Kidney (tissue), 14 donors: Measurements from ENCODE around the gene WFIKKN2. TPM values are rescaled to one million over a fixed set of nuclear protein-coding genes. Genes with fewer than 3 reads are reported as not detected.

Source experiments
- DNase-seq, 5 donors: peaks; one replicate each; pipeline ENCODE4 v3.0.0-alpha.2; 2013 to 2020
- FAIRE-seq: peaks from 2 replicates; lab custom pipeline; 2012; peaks lifted over from hg19 to GRCh38; lab: Jason Lieb, UNC
- H3K27ac ChIP-seq, 2 donors: one replicate each; pipeline ENCODE4 v1.7.0; 2013; ENCODE audit warnings: low read depth in 2 of 2, low read length in 2 of 2, inconsistent platforms in 1 of 2
- H3K27me3 ChIP-seq: one replicate; pipeline ENCODE4 v1.7.1; 2013; ENCODE audit warnings: low read length, inconsistent platforms; ENCODE audit not compliant: control insufficient read depth, insufficient read depth
- H3K36me3 ChIP-seq, 3 donors: one replicate each; pipeline versions ENCODE4 v1.7.0 to v1.7.1; 2013; ENCODE audit warnings: low read length in 3 of 3, control low read depth in 1 of 3, inconsistent platforms in 1 of 3; ENCODE audit not compliant: insufficient read depth in 3 of 3, control insufficient read depth in 2 of 3
- H3K4me1 ChIP-seq, 3 donors: one replicate each; pipeline versions ENCODE4 v1.7.0 to v1.7.1; 2013; ENCODE audit warnings: low read length in 3 of 3, inconsistent platforms in 1 of 3, low read depth in 1 of 3; ENCODE audit not compliant: control insufficient read depth in 2 of 3, insufficient read depth in 2 of 3
- H3K4me3 ChIP-seq, 3 donors: one replicate each; pipeline versions ENCODE4 v1.7.0 to v1.8.1; 2013; ENCODE audit warnings: low read length in 3 of 3, control low read depth in 1 of 3, inconsistent platforms in 1 of 3
- H3K9ac ChIP-seq, 3 donors: one replicate each; pipeline versions ENCODE4 v1.7.0 to v1.7.1; 2013; ENCODE audit warnings: low read length in 3 of 3, control low read depth in 1 of 3, inconsistent platforms in 1 of 3
- H3K9me3 ChIP-seq, 3 donors: one replicate each; pipeline versions ENCODE4 v1.7.0 to v1.7.1; 2013; ENCODE audit warnings: low read length in 3 of 3, control low read depth in 1 of 3, inconsistent platforms in 1 of 3; ENCODE audit not compliant: control insufficient read depth in 2 of 3, insufficient read depth in 1 of 3
- CTCF ChIP-seq: IDR thresholded peaks from 3 replicates; pipeline ENCODE4 v1.5.1; 2012; ENCODE audit warnings: mild to moderate bottlenecking, moderate library complexity, borderline replicate concordance; ENCODE audit not compliant: insufficient read depth; ENCODE audit errors: extremely low read depth
- intact Hi-C: fragments of 100-400 bp; cut with DNase I; formaldehyde crosslinking; loops from one replicate; pipeline ENCODE4 v1.11.1; 2022
- polyA plus RNA-seq: library from polyadenylated mRNA; stranded (reverse); fragments of 350-450 nt; fragmentation: Illumina TruSeq; extraction: RNeasy Lipid Tissue Mini Kit (QIAGEN cat#74804); gene quantifications from one replicate; pipeline ENCODE4 v1.2.3, GENCODE V29; 2014; ENCODE audit warnings: low read depth, low replicate concordance; ENCODE audit not compliant: insufficient read depth
- total RNA-seq: library from RNA; stranded (reverse); fragmentation: NEBNext Ultra II Directional; extraction: Animal tissue kit (Norgen Biotek cat#: 25700); gene quantifications from one replicate; pipeline ENCODE4 v1.2.1, GENCODE V29; 2021
- donor health status: control.
- donor health status: control.
- donor health status: control.
- donor health status: control.
- donor health status: control.
- donor health status: DM: yes; HTN: yes; CAD: no.
- donor health status: Normal renal cell carcinoma (clear cell type).

Gene WFIKKN2
- total and polyA plus RNA-seq, 2 donors from 2014 or later, result 0.09 TPM; not detected in 1

- Histone ChIP-seq H3K9ac (no peak overlapping the region), H3K4me3 (peak overlapping the region in 1 of 3 donors; percentile 53), H3K27ac (no peak overlapping the region), H3K4me1 (peaks cover 0 to 2% (median 0%) of the 10 kb centered on the region in 3 donors), H3K27me3 (no peaks in the 10 kb centered on the region), H3K9me3 (no peaks in the 10 kb centered on the region), H3K36me3 (no peaks in the 10 kb centered on the region)
- FAIRE-seq (no peak), DNase-seq (peak in 4 of 5 donors; percentile 49 to 77 (median 64))
- TF ChIP-seq CTCF, result no peak
- intact Hi-C loops, result no loop called here
Measured at GRCh38 chr17:50833510-50834428, 1.6 kb upstream of the WFIKKN2 start.

- intact Hi-C loops, result no loop called here
- Histone ChIP-seq H3K4me1 (peaks cover 0 to 2% (median 0%) of the 10 kb centered on the region in 3 donors), H3K27ac (no peak overlapping the region), H3K27me3 (no peaks in the 10 kb centered on the region), H3K9me3 (no peaks in the 10 kb centered on the region), H3K9ac (peak overlapping the region in 1 of 3 donors; percentile 4), H3K4me3 (peak overlapping the region in 2 of 3 donors; percentile 3 to 53), H3K36me3 (no peaks in the 10 kb centered on the region)
- FAIRE-seq (no peak), DNase-seq (peak; percentile 75 to 85 (median 80))
- TF ChIP-seq CTCF, result no peak
Measured at GRCh38 chr17:50834429-50835300, 721 bp upstream of the WFIKKN2 start.

GRCh38 chr17:50836826-50837225 is 1.4 kb downstream of the WFIKKN2 start:
- Histone ChIP-seq H3K27me3 (no peaks in the 10 kb centered on the region), H3K9ac (no peak overlapping the region), H3K9me3 (no peaks in the 10 kb centered on the region), H3K36me3 (no peaks in the 10 kb centered on the region), H3K27ac (no peak overlapping the region), H3K4me3 (no peak overlapping the region), H3K4me1 (peaks cover 0 to 2% (median 0%) of the 10 kb centered on the region in 3 donors)
- DNase-seq, result peak in 1 of 5 donors; percentile 39
- intact Hi-C loops, result no loop called here
- TF ChIP-seq CTCF, result no peak
- no peak for FAIRE-seq
